Left lung (tissue), 10 donors: ENCODE data around the gene KRTAP5-8. TPM values are rescaled to one million over a fixed set of nuclear protein-coding genes. Genes with fewer than 3 reads are reported as not detected.

Experiments used
- ATAC-seq: fragments of 200-7000 bp; cut with Tn5 transposase; one replicate; pipeline ENCODE4 v1.9.1; 2020; ENCODE audit warnings: moderate library complexity
- DNase-seq, 4 donors: peaks; one replicate each; pipeline ENCODE4 v3.0.0-alpha.2; 2013 to 2020
- H3K27ac ChIP-seq, 2 donors: fragments of 200-600 bp; sonication (generic) in 1 of 2; one replicate each; pipeline versions ENCODE4 v1.5.0 to v1.8.0; 2020 to 2021
- H3K27me3 ChIP-seq, 2 donors: fragments of 200-600 bp; sonication (generic) in 1 of 2; one replicate each; pipeline versions ENCODE4 v1.5.0 to v1.8.0; 2020 to 2021
- H3K36me3 ChIP-seq, 2 donors: fragments of 200-600 bp; sonication (generic) in 1 of 2; one replicate each; pipeline versions ENCODE4 v1.5.0 to v1.8.0; 2020 to 2021
- H3K4me1 ChIP-seq, 2 donors: fragments of 200-600 bp; one replicate each; pipeline ENCODE4 v1.8.0; 2021
- H3K4me3 ChIP-seq, 2 donors: fragments of 200-600 bp; sonication (generic) in 1 of 2; one replicate each; pipeline versions ENCODE4 v1.5.0 to v1.8.0; 2020 to 2021; ENCODE audit warnings: mild to moderate bottlenecking in 1 of 2
- H3K9me3 ChIP-seq, 2 donors: fragments of 200-600 bp; sonication (generic) in 1 of 2; one replicate each; pipeline versions ENCODE4 v1.5.0 to v1.8.0; 2020 to 2021
- CTCF ChIP-seq, 2 donors: fragments of 200-600 bp; sonication (generic) in 1 of 2; IDR thresholded peaks; one replicate each; pipeline versions ENCODE4 v1.5.0 to v1.8.0; 2021; ENCODE audit warnings: antibody characterized with exemption in 2 of 2
- intact Hi-C, 2 donors: fragments of 100-400 bp; cut with DNase I; formaldehyde crosslinking; loops; one replicate each; pipeline versions ENCODE4 v1.11.2 to v1.14.2; 2022
- polyA plus RNA-seq, 6 donors: library from polyadenylated mRNA; unstranded; fragments of 120-200 nt; gene quantifications; one replicate each; pipeline ENCODE4 v1.2.1, GENCODE V29; 2013; ENCODE audit not compliant: insufficient read length in 6 of 6
- total RNA-seq, 2 donors: library from RNA; stranded (reverse); fragmentation: NEBNext Ultra II Directional; extraction: Animal tissue kit (Norgen Biotek cat#: 25700); gene quantifications; one replicate each; pipeline ENCODE4 v1.2.1, GENCODE V29; 2021
- donor health status: DM: no; HTN: yes; CAD: no.
- donor health status: DM: no; HTN: no; CAD: no.

The KRTAP5-8 gene
- total and polyA plus RNA-seq, 8 donors, result 0.21 to 0.49 (median 0.31) TPM; not detected in 5

DNA sequence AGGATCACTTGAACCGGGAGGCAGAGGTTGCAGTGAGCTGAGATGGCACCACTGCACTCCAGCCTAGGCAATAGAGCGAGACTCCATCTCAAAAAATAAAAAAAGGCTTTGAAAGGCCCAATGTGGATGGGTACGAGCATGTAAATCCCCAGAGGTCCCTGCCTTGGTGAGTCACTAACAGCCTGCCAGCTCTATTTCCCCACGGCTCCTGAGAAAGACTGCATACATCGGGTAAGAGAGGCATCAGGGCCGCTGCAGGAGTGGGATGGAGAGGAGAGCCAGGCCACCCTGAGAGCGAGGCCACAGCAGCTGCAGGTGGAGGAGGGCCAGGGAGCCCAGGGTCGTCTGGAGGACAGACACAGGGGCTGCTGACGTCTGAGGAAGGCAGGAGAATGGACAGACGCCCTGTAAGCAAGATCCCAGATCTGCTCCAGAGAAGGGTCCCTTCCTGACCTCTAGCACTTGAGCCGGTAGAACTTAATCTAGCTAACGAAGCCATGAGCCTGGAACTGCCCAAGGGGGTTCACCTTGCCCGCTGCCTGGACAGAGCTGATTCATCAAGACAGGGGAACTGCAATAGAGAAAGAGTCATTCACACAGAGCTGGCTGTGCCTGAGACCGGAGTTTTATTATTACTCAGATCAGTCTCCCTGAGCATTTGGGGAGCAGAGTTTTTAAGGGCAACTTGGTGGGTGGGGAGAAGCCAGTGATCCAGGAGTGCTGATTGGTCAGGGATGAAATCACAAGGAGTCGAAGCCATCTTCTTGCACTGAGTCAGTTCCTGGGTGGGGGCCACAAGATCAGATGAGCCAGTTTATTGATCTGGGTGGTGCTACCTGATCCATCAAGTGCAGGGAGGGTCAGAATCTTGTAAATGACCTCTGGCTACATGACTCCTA lies 5.3 kb downstream of the KRTAP5-8 start:
- DNase-seq, result no peak
- no peaks in the 10 kb centered on the region for H3K4me1 ChIP-seq
- intact Hi-C loops, result no loop called here
- no peaks in the 10 kb centered on the region for H3K36me3 ChIP-seq
- TF ChIP-seq CTCF (IDR thresholded peaks at IDR 0.05), result no peak
- H3K27me3 ChIP-seq, result no peaks in the 10 kb centered on the region
- no peaks in the 10 kb centered on the region for H3K9me3 ChIP-seq
- H3K4me3 ChIP-seq, result no peak overlapping the region
- ATAC-seq, result no peak
- H3K27ac ChIP-seq, result no peak overlapping the region

GRCh38 chr11:71543866-71544265 lies 6.0 kb downstream of the KRTAP5-8 start:
- H3K27me3 ChIP-seq, result no peaks in the 10 kb centered on the region
- no peak overlapping the region for H3K27ac ChIP-seq
- DNase-seq, result no peak
- peak; percentile 45 for ATAC-seq
- H3K36me3 ChIP-seq, result no peaks in the 10 kb centered on the region
- H3K4me1 ChIP-seq, result no peaks in the 10 kb centered on the region
- no peak for TF ChIP-seq CTCF (IDR thresholded peaks at IDR 0.05)
- intact Hi-C loops, result no loop called here
- no peaks in the 10 kb centered on the region for H3K9me3 ChIP-seq
- H3K4me3 ChIP-seq, result no peak overlapping the region

DNA sequence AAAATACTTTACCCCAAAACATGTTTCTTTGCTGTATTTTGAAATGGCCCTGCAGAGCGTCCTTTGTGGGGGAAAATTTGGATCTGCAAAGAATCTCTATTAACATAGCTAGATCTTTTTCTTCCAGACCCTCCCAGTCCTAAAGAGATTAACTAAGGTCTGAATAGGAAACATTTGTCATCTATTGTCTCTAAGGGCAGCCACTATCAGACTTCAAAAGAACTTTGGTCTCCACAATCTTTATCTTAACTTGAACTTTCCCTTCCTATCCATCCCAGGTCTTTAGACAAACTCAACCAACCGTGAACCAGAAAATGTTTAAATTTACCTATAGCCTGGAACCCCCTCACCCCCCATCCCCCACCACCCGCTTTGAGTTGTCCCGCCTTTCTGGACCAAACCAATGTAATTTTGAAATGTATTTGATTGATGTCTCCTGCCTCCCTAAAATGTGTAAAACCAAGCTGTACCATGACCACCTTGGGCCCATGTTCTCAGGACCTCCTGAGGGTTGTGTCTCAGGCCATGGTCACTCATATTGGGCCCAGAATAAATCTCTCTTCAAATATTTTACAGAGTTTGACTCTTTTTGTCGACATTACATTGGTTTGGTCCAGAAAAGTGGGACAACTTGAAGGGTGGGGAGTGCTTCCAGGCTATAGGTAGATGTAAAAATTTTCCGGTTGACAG lies 6.8 kb downstream of the KRTAP5-8 start:
- Histone ChIP-seq H3K9me3 (no peaks in the 10 kb centered on the region), H3K4me1 (no peaks in the 10 kb centered on the region), H3K27me3 (no peaks in the 10 kb centered on the region), H3K36me3 (no peaks in the 10 kb centered on the region), H3K27ac (no peak overlapping the region), H3K4me3 (no peak overlapping the region)
- no peak for TF ChIP-seq CTCF (IDR thresholded peaks at IDR 0.05)
- ATAC-seq, result no peak
- DNase-seq, result no peak
- intact Hi-C loops, result no loop called here

- no peak for TF ChIP-seq CTCF (IDR thresholded peaks at IDR 0.05)
- no peak overlapping the region for H3K4me3 ChIP-seq
- intact Hi-C loops, result no loop called here
- no peak for ATAC-seq
- no peaks in the 10 kb centered on the region for H3K4me1 ChIP-seq
- H3K36me3 ChIP-seq, result no peaks in the 10 kb centered on the region
- DNase-seq, result no peak
- no peak overlapping the region for H3K27ac ChIP-seq
- no peaks in the 10 kb centered on the region for H3K27me3 ChIP-seq
- H3K9me3 ChIP-seq, result no peaks in the 10 kb centered on the region
Measured at GRCh38 chr11:71545405-71545966, 7.7 kb downstream of the KRTAP5-8 start.

- intact Hi-C loops, result no loop called here
- Histone ChIP-seq H3K9me3 (no peaks in the 10 kb centered on the region), H3K27ac (no peak within 1 kb of the TSS), H3K4me1 (no peaks in the 10 kb centered on the region), H3K36me3 (no peaks in the 10 kb centered on the region), H3K27me3 (no peaks in the 10 kb centered on the region), H3K4me3 (no peak within 1 kb of the TSS)
- DNase-seq (no peak), ATAC-seq (no peak)
- TF ChIP-seq CTCF (IDR thresholded peaks at IDR 0.05), result no peak
Measured at GRCh38 chr11:71548120-71548519, 10.3 kb downstream of the KRTAP5-8 start, which contains the start of gene KRTAP5-9. Gene KRTAP5-9, plus strand, starts transcription at chr11:71548420. Its CDS starts 238 bp downstream, at chr11:71548658.
